SK-N-SH (cell line): Measurements from ENCODE around the gene ERMN. TPM values are rescaled to one million over a fixed set of nuclear protein-coding genes. Genes with fewer than 3 reads are reported as not detected.
"Not testable (repeated sequence)": the region's sequence is repeated elsewhere in the genome, so short reads cannot be mapped to it uniquely, and the experiment has no call there.

Experiments used
- CTCF ChIA-PET: fragments of 300-600, 350-600 bp; formaldehyde crosslinking; extraction: SDS; loops from one replicate; lab custom pipeline; 2021; lab: Yijun Ruan, JAX
- POLR2A ChIA-PET: fragments of 350-600 bp; sonication (Branson Sonifier 250); formaldehyde crosslinking; extraction: SDS; loops from one replicate; lab custom pipeline; 2020; ENCODE audit warnings: antibody characterized with exemption, inconsistent platforms; lab: Yijun Ruan, JAX
- DNase-seq: peaks from one replicate; pipeline ENCODE4 v3.0.0; 2012
- H2AFZ ChIP-seq: fragments of 200-600 bp; sonication (generic); 2 replicates; pipeline ENCODE4 v1.8.1; 2016; ENCODE audit warnings: antibody characterized with exemption, mild to moderate bottlenecking, low read depth
- H3F3A ChIP-seq: fragments of 200-600 bp; sonication (generic); replicated peaks from 2 replicates; pipeline ENCODE3; 2016; ENCODE audit warnings: antibody characterized with exemption, mild to moderate bottlenecking; ENCODE audit not compliant: insufficient read depth
- H3K27ac ChIP-seq, 2 experiments: fragments of 200-500 bp in 1 of 2; fragments of 200-600 bp in 1 of 2; sonication (Bioruptor generic) in 1 of 2; sonication (generic), shearing (Covaris generic) in 1 of 2; 2 replicates each; pipeline versions ENCODE4 v1.5.1 to v1.6.1; 2014 to 2016; ENCODE audit warnings: low read depth in 2 of 2, inconsistent platforms in 1 of 2, low read length in 1 of 2, mild to moderate bottlenecking in 1 of 2, mixed read lengths in 1 of 2
- H3K27me3 ChIP-seq: fragments of 200-600 bp; sonication (generic), shearing (Covaris generic); 2 replicates; pipeline ENCODE4 v1.6.1; 2016; ENCODE audit warnings: mixed run types; ENCODE audit not compliant: insufficient read depth
- H3K36me3 ChIP-seq, 2 experiments: fragments of 200-500 bp in 1 of 2; fragments of 200-600 bp in 1 of 2; sonication (Bioruptor generic) in 1 of 2; sonication (generic) in 1 of 2; replicated peaks in 1 of 2; 2 replicates each; pipeline versions ENCODE3 to v1.5.1; 2014 to 2016; ENCODE audit warnings: low read length in 1 of 2, mild to moderate bottlenecking in 1 of 2; ENCODE audit not compliant: insufficient read depth in 2 of 2, control insufficient read depth in 1 of 2
- H3K4me1 ChIP-seq, 2 experiments: fragments of 200-500 bp in 1 of 2; fragments of 200-600 bp in 1 of 2; sonication (Bioruptor generic) in 1 of 2; sonication (generic), shearing (Covaris generic) in 1 of 2; 2 replicates each; pipeline versions ENCODE4 v1.5.1 to v1.6.1; 2014 to 2016; ENCODE audit warnings: low read depth in 1 of 2, low read length in 1 of 2, mixed run types in 1 of 2; ENCODE audit not compliant: insufficient read depth in 2 of 2, control insufficient read depth in 1 of 2
- H3K4me2 ChIP-seq: fragments of 200-600 bp; sonication (generic), shearing (Covaris generic); 2 replicates; pipeline ENCODE4 v1.6.1; 2017; ENCODE audit warnings: mixed run types
- H3K4me3 ChIP-seq, 2 experiments: fragments of 200-500 bp in 1 of 2; fragments of 200-600 bp in 1 of 2; sonication (Bioruptor generic) in 1 of 2; sonication (generic), shearing (Covaris generic) in 1 of 2; 2 replicates each; pipeline versions ENCODE4 v1.5.1 to v1.8.1; 2014 to 2016; ENCODE audit warnings: low read depth in 2 of 2, inconsistent platforms in 1 of 2, low read length in 1 of 2, mild to moderate bottlenecking in 1 of 2, mixed read lengths in 1 of 2, moderate library complexity in 1 of 2
- H3K79me2 ChIP-seq: fragments of 200-600 bp; sonication (generic); 2 replicates; pipeline ENCODE4 v1.8.1; 2017; ENCODE audit warnings: mild to moderate bottlenecking; ENCODE audit not compliant: insufficient read depth
- H3K9ac ChIP-seq: fragments of 200-600 bp; sonication (generic); 2 replicates; pipeline ENCODE4 v1.6.1; 2017; ENCODE audit warnings: mixed run types
- H3K9me2 ChIP-seq: fragments of 200-600 bp; sonication (generic); 2 replicates; pipeline ENCODE4 v1.6.1; 2017; ENCODE audit warnings: mixed run types
- H3K9me3 ChIP-seq: fragments of 200-600 bp; sonication (generic); 2 replicates; pipeline ENCODE4 v1.6.1; 2017; ENCODE audit warnings: mixed run types, mild to moderate bottlenecking, moderate library complexity
- H4K20me1 ChIP-seq: fragments of 200-600 bp; sonication (generic); 2 replicates; pipeline ENCODE4 v1.6.1; 2017; ENCODE audit warnings: mild to moderate bottlenecking, mixed run types; ENCODE audit not compliant: insufficient read depth
- CTCF ChIP-seq: fragments of 200-600 bp; sonication (generic); IDR thresholded peaks from 2 replicates; pipeline ENCODE4 v1.6.1; 2017; ENCODE audit warnings: antibody characterized with exemption, mild to moderate bottlenecking, moderate library complexity
- EP300 ChIP-seq, 2 experiments: IDR thresholded peaks; 2 replicates each; pipeline versions ENCODE4 v1.4.0 to v1.6.1; 2012; ENCODE audit warnings: borderline replicate concordance in 1 of 2, low read depth in 1 of 2, low read length in 1 of 2
- EZH2phosphoT487 ChIP-seq: fragments of 200-600 bp; sonication (generic); IDR thresholded peaks from 2 replicates; pipeline ENCODE4 v1.6.1; 2017; ENCODE audit warnings: low read depth, mixed run types, mild to moderate bottlenecking, antibody characterized with exemption, moderate library complexity, borderline replicate concordance
- FOSL2 ChIP-seq: IDR thresholded peaks from 2 replicates; pipeline ENCODE4 v1.4.0; 2012; ENCODE audit warnings: low read depth, mild to moderate bottlenecking, moderate library complexity, borderline replicate concordance
- FOXJ3 ChIP-seq: sonication (generic); formaldehyde crosslinking; IDR thresholded peaks from 2 replicates; pipeline ENCODE4 v1.5.1; 2020; ENCODE audit warnings: mild to moderate bottlenecking, missing genetic modification reagents
- FOXM1 ChIP-seq: IDR thresholded peaks from 2 replicates; pipeline ENCODE4 v1.4.0; 2012; ENCODE audit warnings: low read depth, mild to moderate bottlenecking
- GATA2 ChIP-seq: sonication (generic); formaldehyde crosslinking; IDR thresholded peaks from 2 replicates; pipeline ENCODE4 v1.5.0; 2020; ENCODE audit warnings: mild to moderate bottlenecking, missing genetic modification reagents
- JUND ChIP-seq: IDR thresholded peaks from 2 replicates; pipeline ENCODE4 v1.4.0; 2012
- NFIC ChIP-seq: IDR thresholded peaks from 2 replicates; pipeline ENCODE4 v1.4.0; 2012; ENCODE audit warnings: borderline replicate concordance
- NRF1 ChIP-seq: IDR thresholded peaks from 2 replicates; pipeline ENCODE4 v1.6.1; 2012; ENCODE audit warnings: low read depth, mild to moderate bottlenecking, low read length
- RAD21 ChIP-seq: IDR thresholded peaks from 2 replicates; pipeline ENCODE4 v1.6.1; 2012; ENCODE audit warnings: mild to moderate bottlenecking, low read length
- REST ChIP-seq: IDR thresholded peaks from 2 replicates; pipeline ENCODE4 v1.6.1; 2012; ENCODE audit warnings: mild to moderate bottlenecking, low read depth, low read length, moderate library complexity
- TEAD4 ChIP-seq: IDR thresholded peaks from 2 replicates; pipeline ENCODE4 v1.4.0; 2012; ENCODE audit warnings: mild to moderate bottlenecking, borderline replicate concordance; ENCODE audit not compliant: insufficient read depth
- USF2 ChIP-seq: fragments of 150-350 bp; IDR thresholded peaks from 2 replicates; pipeline ENCODE4 v1.6.1; 2017; ENCODE audit warnings: antibody characterized with exemption, low read length, low read depth, borderline replicate concordance
- YY1 ChIP-seq: IDR thresholded peaks from 2 replicates; pipeline ENCODE4 v1.4.0; 2012; ENCODE audit warnings: low read depth, mild to moderate bottlenecking
- ZBTB33 ChIP-seq: IDR thresholded peaks from 2 replicates; pipeline ENCODE4 v1.4.0; 2012; ENCODE audit warnings: low read depth, borderline replicate concordance
- WGBS: methylation state at CpG from one replicate; pipeline ENCODE4 v1.1.6; 2017; ENCODE audit warnings: low lambda C conversion rate; 5-methylcytosine and 5-hydroxymethylcytosine counted together
- polyA plus RNA-seq, 3 experiments: library from polyadenylated mRNA; depleted of rRNA; stranded (reverse); fragments of >200 nt; gene quantifications; 2 replicates each; pipeline ENCODE4 v1.2.3, GENCODE V29; 2012

Gene ERMN
- polyA plus RNA-seq, 1 of the 3 experiments (the other 2 are of a cell fraction) = not detected

GRCh38 chr2:157345647-157346389, 20.2 kb upstream of the ERMN start (continued):
- no peak for TF ChIP-seq EP300 (IDR thresholded peaks at IDR 0.05; ENCODE audit: borderline replicate concordance in 1 of 2, low read depth in 1 of 2, low read length in 1 of 2)
- no peak for TF ChIP-seq FOSL2
- no peak for TF ChIP-seq TEAD4
- no peak for TF ChIP-seq CTCF
- TF ChIP-seq EZH2phosphoT487 = no peak
- TF ChIP-seq, all 33 proteins: peak for 0

- 17% methylated on average over 2 of the region's 2 CpGs for WGBS
- H3K4me2 ChIP-seq, H3K9me2 ChIP-seq, H3K9me3 ChIP-seq, H3K27ac ChIP-seq, H3K36me3 ChIP-seq, H3K9ac ChIP-seq, H3K4me1 ChIP-seq, H2AFZ ChIP-seq, H3K79me2 ChIP-seq, H4K20me1 ChIP-seq, POLR2A ChIA-PET, DNase-seq, H3K27me3 ChIP-seq, H3K4me3 ChIP-seq, H3F3A ChIP-seq: not testable (repeated sequence)
- CTCF ChIA-PET = interaction anchor here (8.2 kb wide), 1 partner anchor 35 kb away, joined by 123 read pairs; no protein-coding TSS in a partner anchor
These were observed 15.8 kb upstream of the ERMN start for GRCh38 chr2:157341381-157341780.

GRCh38 chr2:157339965-157340655, 14.5 kb upstream of the ERMN start:
- Histone ChIP-seq H3K9ac (no peak overlapping the region), H2AFZ (no peak overlapping the region), H3K4me3 (no peak overlapping the region), H3K4me2 (no peak overlapping the region), H3K27ac (no peak overlapping the region), H3K9me2 (no peaks in the 10 kb centered on the region), H3K9me3 (no peaks in the 10 kb centered on the region), H3K79me2 (no peaks in the 10 kb centered on the region), H3K36me3 (no peaks in the 10 kb centered on the region), H4K20me1 (no peaks in the 10 kb centered on the region), H3F3A (no peaks in the 10 kb centered on the region), H3K27me3 (no peaks in the 10 kb centered on the region; the same call in 1 of the 2 replicates), H3K4me1 (no peaks in the 10 kb centered on the region)
- WGBS = 7% methylated on average over 4 of the region's 4 CpGs
- CTCF ChIA-PET = interaction anchor here (8.2 kb wide), 1 partner anchor 34 kb away, joined by 123 read pairs; no protein-coding TSS in a partner anchor
- DNase-seq = no peak
- POLR2A ChIA-PET = no interaction called here
- no peak for TF ChIP-seq NFIC
- TF ChIP-seq GATA2 (CRISPR knock-in tag) = no peak
- TF ChIP-seq YY1 = no peak
- TF ChIP-seq RAD21 = no peak
- no peak for TF ChIP-seq FOXJ3 (CRISPR knock-in tag)
- TF ChIP-seq ZBTB33 = no peak
- TF ChIP-seq REST = no peak
- no peak for TF ChIP-seq JUND
- TF ChIP-seq FOXM1 = no peak
- no peak for TF ChIP-seq USF2
- TF ChIP-seq NRF1 = no peak
